ENCODE measurements around the gene ZFX.
"Not testable (repeated sequence)": the region's sequence is repeated elsewhere in the genome, so short reads cannot be mapped to it uniquely, and the experiment has no call there.

Gene ZFX

GRCh38 chrX:24153178-24153795, 3.8 kb downstream of the ZFX start:
- no peak for DNase-seq (ENCODE audit: low read depth)

DNA sequence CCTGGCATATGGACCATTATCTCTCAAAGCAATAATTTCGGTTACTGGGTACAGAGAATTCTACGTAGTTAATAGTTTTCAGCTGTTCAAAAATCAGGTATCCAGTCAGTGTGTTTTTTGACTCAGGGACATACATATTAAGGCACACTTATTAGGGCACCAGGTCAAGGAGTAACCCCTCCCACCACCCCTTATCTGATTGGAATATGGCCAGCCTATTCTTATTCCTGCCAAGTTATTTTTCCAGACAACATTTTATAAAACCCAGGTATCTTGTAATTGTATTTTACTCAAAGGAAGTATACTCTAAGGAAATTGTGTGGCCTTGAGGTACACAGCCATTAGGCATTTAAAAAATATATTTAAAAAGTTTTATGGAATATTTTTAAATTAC, 4.3 kb downstream of the ZFX start:
- no peak for DNase-seq (ENCODE audit: low read depth)

GRCh38 chrX:24154490-24155034, 5.0 kb downstream of the ZFX start:
- no peak for DNase-seq (ENCODE audit: low read depth)

DNA sequence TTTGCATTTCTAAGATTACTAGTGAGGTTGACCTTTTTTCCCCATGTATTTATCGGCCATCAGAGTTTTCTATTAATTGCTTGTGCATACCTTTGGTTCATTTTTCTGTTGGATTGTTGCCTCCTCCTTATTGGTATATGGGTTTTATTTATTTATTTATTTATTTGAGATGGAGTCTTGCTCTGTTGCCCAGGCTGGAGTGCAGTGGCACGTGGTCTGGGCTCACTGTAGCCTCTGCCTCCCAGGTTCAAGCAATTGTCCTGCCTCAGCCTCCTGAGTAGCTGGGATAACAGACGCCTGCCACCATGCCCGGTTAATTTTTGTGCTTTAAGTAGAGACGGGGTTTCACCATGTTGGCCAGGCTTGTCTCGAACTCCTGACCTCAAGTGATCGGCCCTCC, 6.2 kb downstream of the ZFX start:
- not testable (repeated sequence) for DNase-seq (ENCODE audit: low read depth)

GRCh38 chrX:24156177-24156576, 6.6 kb downstream of the ZFX start:
- DNase-seq (ENCODE audit: low read depth): no peak

DNA sequence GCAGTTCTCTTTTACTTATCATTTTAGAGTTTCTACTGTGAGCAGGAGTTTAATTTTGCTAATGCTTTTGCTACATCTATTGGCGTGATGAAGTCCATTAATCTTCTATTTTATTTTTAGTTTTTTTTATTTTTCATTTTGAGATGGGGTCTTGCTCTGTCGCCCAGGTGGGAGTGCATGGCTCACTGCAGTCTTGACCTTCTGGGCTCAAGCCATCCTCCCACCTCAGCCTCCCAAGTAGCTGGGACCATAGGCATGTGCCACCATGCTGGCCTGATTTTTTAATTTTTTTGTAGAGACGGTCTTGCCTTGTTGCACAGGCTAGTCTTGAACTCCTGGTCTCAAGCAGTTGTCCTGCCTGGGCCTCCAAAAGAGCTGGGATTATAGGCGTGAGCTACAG, 9.4 kb downstream of the ZFX start:
- DNase-seq (ENCODE audit: low read depth): no peak

DNA sequence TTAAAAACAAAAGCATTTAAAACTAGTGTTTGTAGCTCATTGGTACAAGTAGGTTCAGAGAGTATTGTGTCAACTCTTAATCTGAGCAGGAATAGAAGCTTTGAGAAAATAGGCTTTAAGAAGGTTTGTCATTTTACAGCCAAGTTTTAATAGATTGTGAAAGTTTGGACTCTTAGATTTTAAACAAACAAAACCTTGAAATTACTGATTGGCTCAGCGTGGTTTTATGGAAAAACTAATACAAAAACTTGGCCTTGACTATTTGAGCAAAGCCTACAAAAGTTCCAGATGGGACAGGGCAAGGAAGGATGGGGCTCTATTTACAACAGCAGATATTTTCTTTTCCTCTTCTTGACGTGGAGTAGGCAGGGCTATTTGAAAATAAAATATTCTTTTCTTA, 16.5 kb downstream of the ZFX start:
- DNase-seq (ENCODE audit: low read depth): no peak

DNA sequence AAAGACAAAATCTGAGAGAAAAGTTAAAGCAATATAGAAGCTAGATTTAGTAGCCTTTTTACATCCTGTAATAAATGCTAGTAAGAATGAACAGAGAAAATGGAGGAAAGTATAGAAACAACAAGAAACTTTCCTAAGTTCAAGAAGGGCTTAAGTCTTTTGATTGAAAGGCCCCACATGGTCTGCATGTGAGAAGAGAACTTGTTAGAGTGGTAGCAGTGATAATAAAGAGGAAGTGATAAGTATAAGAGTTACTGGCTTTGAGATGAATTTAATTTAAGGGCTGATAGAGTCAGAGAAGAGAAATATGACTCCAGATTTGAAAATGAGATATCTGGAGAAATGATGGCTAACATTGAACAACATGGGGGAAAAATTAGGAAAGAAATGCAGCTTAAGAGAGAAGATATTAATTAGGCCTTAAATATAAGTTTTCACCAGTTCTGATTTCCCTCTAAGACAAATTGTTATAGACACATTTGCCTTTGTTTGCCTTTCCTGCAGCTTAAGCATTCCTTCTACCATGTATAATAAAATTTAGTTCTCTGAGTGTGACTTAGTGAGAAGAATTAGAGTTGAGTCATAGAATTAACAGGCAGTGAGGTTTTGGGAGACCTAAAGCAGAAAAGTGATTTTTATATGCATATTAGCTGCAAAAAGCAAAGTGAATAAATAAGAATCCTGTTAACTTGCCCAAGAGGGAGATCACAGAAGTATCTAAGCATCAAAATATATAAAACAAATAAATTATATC, 18.4 kb downstream of the ZFX start:
- DNase-seq (ENCODE audit: low read depth): no peak

GRCh38 chrX:24168807-24169206, 19.3 kb downstream of the ZFX start:
- no peak for DNase-seq (ENCODE audit: low read depth)

DNA sequence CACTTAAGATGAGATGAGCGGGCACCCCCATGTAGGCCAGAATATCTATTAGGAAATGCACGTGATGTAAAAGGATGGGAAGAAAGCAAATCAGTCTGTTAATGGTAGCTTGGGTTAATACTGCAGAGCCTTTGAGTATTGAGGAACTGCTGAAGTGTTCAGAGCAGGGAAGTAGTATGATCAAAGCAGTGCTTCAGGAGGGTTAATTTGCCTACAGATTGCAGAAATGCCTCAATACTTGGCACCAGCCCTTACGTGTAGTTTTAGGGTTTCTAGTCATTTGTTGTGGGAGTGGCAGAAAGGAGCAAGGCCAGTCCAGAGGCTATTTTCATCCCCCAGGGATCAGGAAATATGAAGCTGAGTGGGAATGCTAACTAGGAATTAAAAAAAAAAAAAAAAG, 19.7 kb downstream of the ZFX start:
- no peak for DNase-seq (ENCODE audit: low read depth)

DNA sequence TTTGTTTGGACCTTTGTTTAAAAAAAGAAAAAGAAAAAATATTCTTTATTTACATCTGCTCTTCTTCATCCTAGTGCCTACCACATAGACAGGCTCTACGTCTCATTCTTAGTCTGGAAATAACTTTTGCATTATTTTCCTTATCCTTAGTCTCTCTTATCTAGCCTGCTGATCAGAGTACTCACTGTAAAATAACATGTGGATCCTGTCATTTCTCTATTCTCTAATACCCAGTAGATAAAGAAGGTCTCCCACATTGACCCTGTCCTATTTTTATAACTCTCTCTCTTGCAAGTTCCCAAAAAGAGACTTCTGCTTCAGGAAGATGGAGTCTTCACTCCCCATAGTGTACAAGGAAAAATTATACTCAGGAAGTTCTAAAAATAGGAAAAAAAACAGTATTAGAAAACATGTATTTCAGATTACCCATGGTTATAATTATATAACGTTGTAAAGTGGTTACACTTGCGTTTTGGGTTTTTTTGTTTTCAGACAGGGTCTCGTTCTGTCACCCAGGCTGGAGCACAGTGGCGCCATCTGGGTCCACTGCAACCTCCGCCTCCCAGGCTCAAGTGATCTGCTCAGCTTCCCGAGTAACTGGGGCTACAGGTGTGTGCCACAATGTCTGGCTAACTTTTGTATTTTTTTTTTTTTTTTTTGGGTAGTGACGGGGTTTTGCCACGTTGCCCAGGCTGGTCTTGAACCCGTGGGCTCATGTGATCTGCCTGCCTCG, 23.8 kb downstream of the ZFX start:
- DNase-seq (ENCODE audit: low read depth): no peak

DNA sequence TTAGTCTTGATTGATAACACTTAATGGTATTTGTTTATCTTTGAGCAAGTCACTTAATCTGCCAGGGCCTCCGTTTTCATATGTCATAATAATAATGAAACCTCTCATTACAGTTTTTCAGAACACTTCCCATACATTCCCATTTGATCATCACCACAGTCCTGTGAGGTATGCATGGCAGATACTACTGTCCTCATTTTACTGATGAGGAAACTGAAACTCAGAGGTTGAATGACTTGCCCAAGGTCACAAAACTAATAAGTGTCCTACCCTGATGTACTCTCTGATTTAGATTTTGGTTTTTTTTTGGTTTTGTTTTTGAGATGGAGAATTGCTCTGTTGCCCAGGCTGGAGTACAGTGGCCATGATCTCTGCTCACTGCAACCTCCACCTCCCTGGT, 25.7 kb downstream of the ZFX start:
- DNase-seq (ENCODE audit: low read depth): no peak

DNA sequence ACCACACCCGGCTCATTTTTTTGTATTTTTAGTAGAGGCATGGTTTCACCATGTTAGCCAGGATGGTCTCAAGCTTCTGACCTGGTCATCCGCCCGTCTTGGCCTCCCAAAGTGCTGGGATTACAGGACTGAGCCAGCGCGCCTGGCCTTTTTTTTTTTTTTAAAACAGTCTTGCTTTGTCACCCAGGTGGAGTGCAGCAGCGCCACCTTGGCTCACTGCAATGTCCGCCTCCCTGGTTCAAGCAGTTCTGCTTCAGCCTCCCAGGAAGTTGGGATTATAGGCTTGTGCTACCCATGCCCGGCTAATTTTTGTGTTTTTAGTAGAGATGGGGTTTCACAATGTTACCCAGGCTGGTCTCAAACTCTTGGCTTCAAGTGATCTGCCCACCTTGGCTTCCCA, 28.9 kb downstream of the ZFX start:
- no peak for DNase-seq (ENCODE audit: low read depth)

DNA sequence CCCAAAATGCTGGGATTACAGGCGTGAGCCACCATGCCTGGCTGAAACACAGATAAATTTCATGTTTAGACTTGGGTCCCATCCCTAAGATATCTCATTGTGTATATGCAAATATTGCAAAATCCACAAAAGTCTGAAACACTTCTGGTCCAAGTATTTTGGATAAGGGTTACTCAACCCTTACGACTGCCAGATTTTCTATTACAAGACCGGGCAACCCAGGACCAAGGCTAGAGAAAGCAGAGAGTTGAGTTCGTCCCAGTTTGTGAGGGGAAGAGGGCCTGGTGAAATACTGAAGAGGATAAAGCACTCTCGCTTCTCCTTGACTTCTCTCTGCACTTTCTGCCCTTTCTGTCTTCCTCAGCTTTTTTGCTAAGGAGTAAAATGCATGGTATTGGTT, 34.5 kb downstream of the ZFX start:
- no peak for DNase-seq (ENCODE audit: low read depth)

- DNase-seq (ENCODE audit: low read depth): no peak
These were observed 37.0 kb downstream of the ZFX start for GRCh38 chrX:24186483-24186882.

GRCh38 chrX:24186986-24187385, 37.5 kb downstream of the ZFX start:
- DNase-seq (ENCODE audit: low read depth): no peak

GRCh38 chrX:24189490-24189889, 40.0 kb downstream of the ZFX start:
- no peak for DNase-seq (ENCODE audit: low read depth)

DNA sequence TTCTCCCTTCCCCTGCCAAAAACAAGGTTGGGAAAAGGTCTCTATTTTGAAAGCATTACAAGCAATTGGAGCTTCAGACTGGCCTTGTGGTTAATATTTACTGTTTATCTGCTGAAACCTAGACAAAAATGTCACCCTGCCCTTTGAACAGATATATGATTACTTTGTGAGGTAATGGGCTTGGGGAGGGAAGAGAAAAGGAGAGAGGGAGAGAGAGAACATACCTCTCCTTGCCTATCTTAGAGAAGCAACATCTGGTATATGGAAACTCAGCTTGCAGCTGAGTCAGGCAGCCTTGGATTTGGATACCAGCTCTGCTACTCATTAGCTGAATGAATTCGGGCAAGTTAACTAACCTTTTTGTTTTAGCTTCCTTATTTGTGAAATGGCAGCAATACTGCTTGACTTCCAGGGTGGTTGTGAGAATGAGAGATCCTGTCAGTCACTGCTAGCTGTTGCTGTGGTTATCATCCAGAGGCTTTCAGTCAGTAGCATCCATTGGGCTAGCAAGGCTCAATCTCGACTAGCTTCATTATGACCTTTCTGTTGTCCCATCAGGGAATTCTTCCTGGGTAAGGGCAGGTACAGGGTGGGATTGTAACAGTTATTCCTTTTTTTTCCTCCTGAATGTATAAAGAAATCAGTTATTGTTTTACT, 41.1 kb downstream of the ZFX start:
- DNase-seq (ENCODE audit: low read depth): peak; percentile 29

DNA sequence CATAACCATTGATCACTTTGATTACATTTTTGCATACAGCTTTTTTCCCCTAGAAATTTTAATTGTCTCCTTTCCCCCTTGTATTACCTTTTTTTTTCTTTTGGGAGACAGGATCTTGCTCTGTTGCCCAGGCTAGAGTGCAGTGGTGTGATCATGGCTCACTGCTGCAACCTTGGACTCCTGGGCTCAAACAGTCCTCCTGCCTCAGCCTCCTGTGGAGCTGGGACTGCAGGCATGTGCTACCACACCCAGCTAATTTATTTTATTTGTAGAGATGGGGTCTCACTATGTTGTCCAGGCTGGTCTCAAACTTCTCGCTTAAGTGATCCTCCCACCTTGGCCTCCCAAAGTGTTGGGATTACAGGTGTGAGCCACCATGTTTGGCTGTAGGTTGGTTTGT, 47.0 kb downstream of the ZFX start:
- no peak for DNase-seq (ENCODE audit: low read depth)

- no peak for DNase-seq (ENCODE audit: low read depth)
These were observed 48.6 kb downstream of the ZFX start for GRCh38 chrX:24198101-24198500.

- no peak for DNase-seq (ENCODE audit: low read depth)
These were observed 50.6 kb downstream of the ZFX start for GRCh38 chrX:24200133-24200532.

DNA sequence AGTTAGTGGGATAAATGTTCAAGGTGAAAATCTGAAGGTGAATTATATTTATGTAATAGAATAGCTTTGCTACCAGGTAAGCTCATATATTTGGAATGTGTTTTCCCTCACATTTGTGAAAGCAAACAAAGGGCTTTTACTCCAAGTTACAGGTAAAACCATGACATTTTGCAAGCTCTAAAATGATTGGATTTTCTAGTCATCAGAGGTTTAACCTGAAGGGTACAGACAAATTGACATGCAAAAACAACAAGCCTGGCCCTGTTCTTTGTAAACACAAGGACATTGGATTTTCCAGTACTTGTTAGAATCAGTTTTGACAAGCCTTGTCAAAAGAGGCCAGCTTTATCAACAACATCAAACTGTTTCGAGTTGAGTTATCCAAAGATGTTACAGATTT, 51.7 kb downstream of the ZFX start:
- no peak for DNase-seq (ENCODE audit: low read depth)
